Epithelial cell of proximal tubule (primary cell): Measurements from ENCODE around the gene SLC36A3. TPM values are rescaled to one million over a fixed set of nuclear protein-coding genes. Genes with fewer than 3 reads are reported as not detected.
A peak's percentile ranks its signal among the peaks of the same experiment; 100 is the strongest.

ENCODE experiments used
- DNase-seq: peaks from one replicate; pipeline ENCODE4 v3.0.0-alpha.2; 2011; ENCODE audit warnings: low read depth
- H3K4me3 ChIP-seq: 2 replicates; pipeline ENCODE4 v1.5.1; 2011; ENCODE audit warnings: low read depth, mild to moderate bottlenecking, low read length
- CTCF ChIP-seq: conservative IDR thresholded peaks from 2 replicates; pipeline ENCODE4 v1.5.1; 2012; ENCODE audit warnings: low read depth, mild to moderate bottlenecking, low read length
- total RNA-seq: library from RNA; depleted of rRNA; stranded (reverse); fragments of >200 nt; gene quantifications from 2 replicates; pipeline ENCODE4 v1.2.3, GENCODE V29; 2015

The SLC36A3 gene
- total RNA-seq, 1 donor from 2014 or later: not detected

GRCh38 chr5:151270599-151270998, 33.0 kb downstream of the SLC36A3 start:
- no peak for TF ChIP-seq CTCF
- DNase-seq: peak; percentile 22
- no peak overlapping the region for H3K4me3 ChIP-seq

- TF ChIP-seq CTCF: no peak
- no peak for DNase-seq
- no peak overlapping the region for H3K4me3 ChIP-seq
Measured at GRCh38 chr5:151267491-151268260, 35.9 kb downstream of the SLC36A3 start.

- no peak overlapping the region for H3K4me3 ChIP-seq
- peak; percentile 3 for TF ChIP-seq CTCF
- no peak for DNase-seq
Measured at GRCh38 chr5:151264113-151264512, 39.5 kb downstream of the SLC36A3 start.

GRCh38 chr5:151262532-151262931, 41.0 kb downstream of the SLC36A3 start:
- no peak overlapping the region for H3K4me3 ChIP-seq
- no peak for DNase-seq
- no peak for TF ChIP-seq CTCF

- no peak overlapping the region for H3K4me3 ChIP-seq
- no peak for TF ChIP-seq CTCF
- no peak for DNase-seq
Measured at GRCh38 chr5:151259931-151260330, 43.6 kb downstream of the SLC36A3 start.

GRCh38 chr5:151258816-151259215, 44.8 kb downstream of the SLC36A3 start:
- TF ChIP-seq CTCF: no peak
- DNase-seq: no peak
- no peak overlapping the region for H3K4me3 ChIP-seq

GRCh38 chr5:151258201-151258611, 45.4 kb downstream of the SLC36A3 start:
- TF ChIP-seq CTCF: no peak
- no peak for DNase-seq
- no peak overlapping the region for H3K4me3 ChIP-seq
